Transverse colon (tissue), 4 donors: ENCODE results near the gene UBR3. TPM values are rescaled to one million over a fixed set of nuclear protein-coding genes. Genes with fewer than 3 reads are reported as not detected.

Experiments used
- DNase-seq: peaks from one replicate; pipeline ENCODE4 v3.0.0-alpha.2; 2019
- H3K27ac ChIP-seq, 4 donors: fragments of 200-600 bp; sonication (generic); 2 replicates each; pipeline ENCODE4 v1.5.1; 2016 to 2018; ENCODE audit warnings: inconsistent platforms in 4 of 4
- H3K27me3 ChIP-seq: fragments of 200-600 bp; sonication (generic); 2 replicates; pipeline ENCODE4 v1.5.1; 2017; ENCODE audit warnings: inconsistent platforms
- H3K36me3 ChIP-seq, 4 donors: fragments of 200-600 bp; sonication (generic); 2 replicates each; pipeline ENCODE4 v1.5.1; 2017 to 2019; ENCODE audit warnings: inconsistent platforms in 4 of 4
- H3K4me1 ChIP-seq, 4 donors: fragments of 200-600 bp; sonication (generic); 2 replicates each; pipeline ENCODE4 v1.5.1; 2017 to 2020; ENCODE audit warnings: inconsistent platforms in 4 of 4
- H3K4me3 ChIP-seq, 4 donors: fragments of 200-600 bp; sonication (generic); 1 replicate in 1 of 4; 2 replicates in 3 of 4; pipeline versions ENCODE4 v1.5.1 to v1.6.1; 2017 to 2019; ENCODE audit warnings: inconsistent platforms in 4 of 4
- H3K9me3 ChIP-seq, 2 donors: fragments of 200-600 bp; sonication (generic); 2 replicates each; pipeline ENCODE4 v1.5.1; 2017 to 2019; ENCODE audit warnings: inconsistent platforms in 2 of 2
- CTCF ChIP-seq, 5 experiments: fragments of 200-600 bp in 3 of 5; fragments of 450-650 bp in 2 of 5; sonication (generic) in 3 of 5; IDR thresholded peaks; 1 replicate in 2 of 5; 2 replicates in 3 of 5; pipeline ENCODE4 v1.5.1; 2016 to 2017; ENCODE audit warnings: antibody characterized with exemption in 5 of 5, inconsistent platforms in 3 of 5, mild to moderate bottlenecking in 2 of 5, moderate library complexity in 1 of 5
- EP300 ChIP-seq: sonication (generic); formaldehyde crosslinking; IDR thresholded peaks from one replicate; pipeline ENCODE4 v1.6.1; 2017; ENCODE audit warnings: antibody characterized with exemption, low read depth
- POLR2A ChIP-seq: fragments of 450-650 bp; IDR thresholded peaks from one replicate; pipeline ENCODE4 v1.6.1; 2016; ENCODE audit warnings: antibody characterized with exemption, mild to moderate bottlenecking, moderate library complexity
- POLR2AphosphoS5 ChIP-seq, 3 donors: sonication (generic); formaldehyde crosslinking; IDR thresholded peaks; one replicate each; pipeline ENCODE4 v1.6.1; 2016; ENCODE audit warnings: antibody characterized with exemption in 3 of 3
- WGBS, 2 donors: methylation state at CpG; one replicate each; pipeline ENCODE4 v1.1.5; 2018; ENCODE audit warnings: low coverage in 1 of 2; 5-methylcytosine and 5-hydroxymethylcytosine counted together
- in situ Hi-C, 4 donors: fragments of 200-750 bp; cut with MboI; loops; one replicate each; pipeline versions ENCODE4 v1.15.0 to v1.15.1; 2017; ENCODE audit warnings: low sequenced_read_pairs in 3 of 4, low pct_ligation_motif_present in 1 of 4, low pct_unique_long_range_greater_than_20kb in 1 of 4
- intact Hi-C: fragments of 100-400 bp; cut with DNase I; formaldehyde crosslinking; loops from one replicate; pipeline ENCODE4 v1.15.1; 2023; ENCODE audit warnings: low total_unique reads
- total RNA-seq, 4 donors: library from RNA; depleted of rRNA; stranded (reverse); fragments of >200 nt; gene quantifications; one replicate each; pipeline ENCODE4 v1.1.0, GENCODE V29; 2016

The UBR3 gene
- total RNA-seq, 4 donors from 2014 or later = 45.2 to 79.0 (median 74.1) TPM

- Histone ChIP-seq H3K36me3 (peaks cover 0 to 16% (median 0%) of the 10 kb centered on the region in 4 donors), H3K27me3 (no peaks in the 10 kb centered on the region), H3K4me3 (no peak overlapping the region), H3K9me3 (no peaks in the 10 kb centered on the region), H3K4me1 (no peaks in the 10 kb centered on the region), H3K27ac (no peak overlapping the region)
- intact Hi-C loops = no loop called here
- WGBS, 2 donors = 82 to 86% methylated on average over 3 of the region's 3 CpGs
- in situ Hi-C loops = no loop called here
- DNase-seq = no peak
- TF ChIP-seq POLR2AphosphoS5 (IDR thresholded peaks at IDR 0.05) (no peak), EP300 (no peak), POLR2A (no peak), CTCF (IDR thresholded peaks at IDR 0.05) (no peak)
These were observed 217.7 kb downstream of the UBR3 start for GRCh38 chr2:170044751-170045478.

- Histone ChIP-seq H3K27me3 (no peaks in the 10 kb centered on the region), H3K27ac (no peak overlapping the region), H3K9me3 (no peaks in the 10 kb centered on the region), H3K36me3 (peaks cover 0 to 4% (median 0%) of the 10 kb centered on the region in 4 donors), H3K4me3 (no peak overlapping the region), H3K4me1 (no peaks in the 10 kb centered on the region)
- in situ Hi-C loops = no loop called here
- 95 to 96% methylated on average over 3 of the region's 3 CpGs for WGBS, 2 donors
- DNase-seq = no peak
- intact Hi-C loops = no loop called here
- no peak for TF ChIP-seq POLR2A
- no peak for TF ChIP-seq CTCF (IDR thresholded peaks at IDR 0.05)
- no peak for TF ChIP-seq POLR2AphosphoS5 (IDR thresholded peaks at IDR 0.05)
- no peak for TF ChIP-seq EP300
These were observed 220.2 kb downstream of the UBR3 start for GRCh38 chr2:170047331-170048065.

- WGBS, 2 donors = 97 to 100% methylated on average over 1 to 2 of the region's 2 CpGs
- Histone ChIP-seq H3K27me3 (no peaks in the 10 kb centered on the region), H3K36me3 (peaks cover 0 to 4% (median 0%) of the 10 kb centered on the region in 4 donors), H3K4me3 (no peak overlapping the region), H3K4me1 (no peaks in the 10 kb centered on the region), H3K27ac (no peak overlapping the region), H3K9me3 (no peaks in the 10 kb centered on the region)
- in situ Hi-C loops = no loop called here
- intact Hi-C loops = no loop called here
- TF ChIP-seq EP300 (no peak), POLR2A (no peak), CTCF (IDR thresholded peaks at IDR 0.05) (no peak), POLR2AphosphoS5 (IDR thresholded peaks at IDR 0.05) (no peak)
- DNase-seq = no peak
These were observed 224.9 kb downstream of the UBR3 start for GRCh38 chr2:170052151-170052550.

GRCh38 chr2:170054997-170055396 lies 227.7 kb downstream of the UBR3 start:
- in situ Hi-C loops = no loop called here
- Histone ChIP-seq H3K27ac (no peak overlapping the region), H3K27me3 (no peaks in the 10 kb centered on the region), H3K9me3 (no peaks in the 10 kb centered on the region), H3K4me3 (no peak overlapping the region), H3K4me1 (no peaks in the 10 kb centered on the region), H3K36me3 (peaks cover 0 to 10% (median 4%) of the 10 kb centered on the region in 4 donors)
- intact Hi-C loops = no loop called here
- WGBS, 2 donors = 88 to 93% methylated on average over 5 of the region's 5 CpGs
- DNase-seq = no peak
- TF ChIP-seq POLR2AphosphoS5 (IDR thresholded peaks at IDR 0.05) (no peak), EP300 (no peak), CTCF (IDR thresholded peaks at IDR 0.05) (no peak), POLR2A (no peak)
